Fibroblast of skin of abdomen (primary cell): Measurements from ENCODE around the gene TSPAN11. TPM values are rescaled to one million over a fixed set of nuclear protein-coding genes. Genes with fewer than 3 reads are reported as not detected.
A peak's percentile ranks its signal among the peaks of the same experiment; 100 is the strongest.
"Not testable (repeated sequence)": the region's sequence is repeated elsewhere in the genome, so short reads cannot be mapped to it uniquely, and the experiment has no call there.

Source experiments
- DNase-seq: peaks from one replicate; pipeline ENCODE4 v3.0.0-alpha.2; 2013
- polyA plus RNA-seq, 2 experiments: library from polyadenylated mRNA; unstranded; fragments of 120-200 nt; gene quantifications; one replicate each; pipeline ENCODE4 v1.2.1, GENCODE V29; 2013; ENCODE audit not compliant: insufficient read length in 2 of 2

Gene TSPAN11
- polyA plus RNA-seq (2013, experiment 1 of 2; ENCODE audit: insufficient read length): 2.6 TPM
- 2.2 TPM for polyA plus RNA-seq (2013, experiment 2 of 2; ENCODE audit: insufficient read length)

GRCh38 chr12:30926243-30927221 lies at the start of gene TSPAN11:
TSPAN11 (plus strand) TSS chr12:30926748; CDS start chr12:30953992, 27,244 bp downstream.
- peak; percentile 61 for DNase-seq

GRCh38 chr12:30877105-30877875 lies 49.3 kb upstream of the TSPAN11 start:
- DNase-seq: no peak

- DNase-seq: no peak
Observed at GRCh38 chr12:30878024-30878423, 48.5 kb upstream of the TSPAN11 start.

- no peak for DNase-seq
Observed at GRCh38 chr12:30880061-30880460, 46.5 kb upstream of the TSPAN11 start.

GRCh38 chr12:30880813-30881212 lies 45.7 kb upstream of the TSPAN11 start:
- no peak for DNase-seq

- DNase-seq: peak; percentile 26
Observed at GRCh38 chr12:30882706-30883105, 43.8 kb upstream of the TSPAN11 start.

- no peak for DNase-seq
Observed at GRCh38 chr12:30884799-30885198, 41.7 kb upstream of the TSPAN11 start.

- no peak for DNase-seq
Observed at GRCh38 chr12:30885321-30885720, 41.2 kb upstream of the TSPAN11 start.

- DNase-seq: no peak
Observed at GRCh38 chr12:30887226-30887625, 39.3 kb upstream of the TSPAN11 start.

- no peak for DNase-seq
Observed at GRCh38 chr12:30888241-30888640, 38.3 kb upstream of the TSPAN11 start.

- not testable (repeated sequence) for DNase-seq
Observed at GRCh38 chr12:30894531-30894930, 32.0 kb upstream of the TSPAN11 start.

GRCh38 chr12:30896461-30896860 lies 30.1 kb upstream of the TSPAN11 start:
- DNase-seq: peak; percentile 63

GRCh38 chr12:30898846-30899245 lies 27.7 kb upstream of the TSPAN11 start:
- DNase-seq: no peak

GRCh38 chr12:30900351-30900750 lies 26.2 kb upstream of the TSPAN11 start:
- no peak for DNase-seq

- DNase-seq: peak; percentile 50
Observed at GRCh38 chr12:30902001-30902400, 24.5 kb upstream of the TSPAN11 start.

GRCh38 chr12:30902596-30902995 lies 24.0 kb upstream of the TSPAN11 start:
- no peak for DNase-seq

- no peak for DNase-seq
Observed at GRCh38 chr12:30905463-30906009, 21.0 kb upstream of the TSPAN11 start.

- no peak for DNase-seq
Observed at GRCh38 chr12:30908076-30908721, 18.3 kb upstream of the TSPAN11 start.

GRCh38 chr12:30908722-30909348 lies 17.7 kb upstream of the TSPAN11 start:
- DNase-seq: peak; percentile 94

GRCh38 chr12:30909349-30910037 lies 17.1 kb upstream of the TSPAN11 start:
- peak; percentile 69 for DNase-seq

GRCh38 chr12:30910038-30910350 lies 16.6 kb upstream of the TSPAN11 start:
- no peak for DNase-seq
